Osteocyte (in vitro differentiated cells): Measurements from ENCODE around the gene TCEAL8. TPM values are rescaled to one million over a fixed set of nuclear protein-coding genes. Genes with fewer than 3 reads are reported as not detected.

Experiments
- DNase-seq: peaks from one replicate; pipeline ENCODE4 v3.0.0; 2021; ENCODE audit warnings: mixed read lengths; ENCODE audit not compliant: unreplicated experiment; ENCODE audit errors: extremely low spot score
- H3K27ac Mint-ChIP-seq: one replicate; pipeline ENCODE4 v1.8.0; 2021; ENCODE audit warnings: mild to moderate bottlenecking, mixed read lengths; ENCODE audit not compliant: unreplicated experiment
- H3K27me3 Mint-ChIP-seq: one replicate; pipeline ENCODE4 v1.8.0; 2021; ENCODE audit warnings: mixed read lengths; ENCODE audit not compliant: unreplicated experiment
- H3K36me3 Mint-ChIP-seq: one replicate; pipeline ENCODE4 v1.8.0; 2021; ENCODE audit warnings: mixed read lengths; ENCODE audit not compliant: unreplicated experiment
- H3K4me1 Mint-ChIP-seq: one replicate; pipeline ENCODE4 v1.8.0; 2021; ENCODE audit warnings: mixed read lengths; ENCODE audit not compliant: unreplicated experiment
- H3K4me3 Mint-ChIP-seq: one replicate; pipeline ENCODE4 v1.8.0; 2021; ENCODE audit warnings: mild to moderate bottlenecking, moderate library complexity, mixed read lengths; ENCODE audit not compliant: unreplicated experiment
- H3K9me3 Mint-ChIP-seq: one replicate; pipeline ENCODE4 v1.8.0; 2021; ENCODE audit warnings: mixed read lengths; ENCODE audit not compliant: unreplicated experiment
- CTCF ChIP-seq: fragments of 200-600 bp; sonication (generic); IDR thresholded peaks from 2 replicates; pipeline ENCODE4 v1.5.0; 2021; ENCODE audit warnings: antibody characterized with exemption, mild to moderate bottlenecking, moderate library complexity
- total RNA-seq: library from RNA; stranded (reverse); gene quantifications from 2 replicates; pipeline ENCODE4 v1.2.1, GENCODE V29; 2021

The TCEAL8 gene
- total RNA-seq, 1 donor from 2014 or later: 88.2 TPM

- Mint-ChIP-seq H3K4me1 (peaks cover 7% of the 10 kb centered on the region), H3K4me3 (peak overlapping the region; percentile 82), H3K27ac (peak overlapping the region; percentile 50), H3K36me3 (peaks cover 9% of the 10 kb centered on the region), H3K9me3 (peaks cover 6% of the 10 kb centered on the region), H3K27me3 (no peaks in the 10 kb centered on the region)
- DNase-seq: no peak
- TF ChIP-seq CTCF: no peak
Measured at GRCh38 chrX:103215425-103215991, 39.4 kb downstream of the TCEAL8 start.

GRCh38 chrX:103214870-103215424 is 40.0 kb downstream of the TCEAL8 start, which contains the start of gene BEX4:
TSS of gene BEX4 (plus strand) at chrX:103215108. CDS start at chrX:103216154, 1,046 bp downstream.
- TF ChIP-seq CTCF: no peak
- Mint-ChIP-seq H3K36me3 (peaks cover 9% of the 10 kb centered on the region), H3K27ac (peak within 1 kb of the TSS; percentile 78), H3K27me3 (no peaks in the 10 kb centered on the region), H3K4me3 (peak within 1 kb of the TSS; percentile 82), H3K9me3 (peaks cover 6% of the 10 kb centered on the region), H3K4me1 (peaks cover 7% of the 10 kb centered on the region)
- peak; percentile 91 for DNase-seq

GRCh38 chrX:103212749-103213457 is 42.1 kb downstream of the TCEAL8 start:
- DNase-seq: no peak
- no peak for TF ChIP-seq CTCF
- Mint-ChIP-seq H3K27me3 (peaks cover 3% of the 10 kb centered on the region), H3K27ac (no peak overlapping the region), H3K36me3 (peaks cover 9% of the 10 kb centered on the region), H3K9me3 (peaks cover 6% of the 10 kb centered on the region), H3K4me1 (peaks cover 7% of the 10 kb centered on the region), H3K4me3 (no peak overlapping the region)

- Mint-ChIP-seq H3K9me3 (peaks cover 9% of the 10 kb centered on the region), H3K4me3 (no peak overlapping the region), H3K36me3 (peaks cover 4% of the 10 kb centered on the region), H3K4me1 (peaks cover 7% of the 10 kb centered on the region), H3K27me3 (peaks cover 3% of the 10 kb centered on the region), H3K27ac (no peak overlapping the region)
- TF ChIP-seq CTCF: peak; percentile 61
- DNase-seq: no peak
Measured at GRCh38 chrX:103211012-103211715, 43.8 kb downstream of the TCEAL8 start.

- H3K4me1 Mint-ChIP-seq: peaks cover 3% of the 10 kb centered on the region
- no peak overlapping the region for H3K27ac Mint-ChIP-seq
- no peak overlapping the region for H3K4me3 Mint-ChIP-seq
- no peak for DNase-seq
- H3K36me3 Mint-ChIP-seq: peaks cover 2% of the 10 kb centered on the region
- H3K27me3 Mint-ChIP-seq: peaks cover 3% of the 10 kb centered on the region
- TF ChIP-seq CTCF: no peak
- H3K9me3 Mint-ChIP-seq: peaks cover 7% of the 10 kb centered on the region
Measured at GRCh38 chrX:103210056-103210455, 44.9 kb downstream of the TCEAL8 start.
